ENCODE data around the gene PNKD.

PNKD gene

DNA sequence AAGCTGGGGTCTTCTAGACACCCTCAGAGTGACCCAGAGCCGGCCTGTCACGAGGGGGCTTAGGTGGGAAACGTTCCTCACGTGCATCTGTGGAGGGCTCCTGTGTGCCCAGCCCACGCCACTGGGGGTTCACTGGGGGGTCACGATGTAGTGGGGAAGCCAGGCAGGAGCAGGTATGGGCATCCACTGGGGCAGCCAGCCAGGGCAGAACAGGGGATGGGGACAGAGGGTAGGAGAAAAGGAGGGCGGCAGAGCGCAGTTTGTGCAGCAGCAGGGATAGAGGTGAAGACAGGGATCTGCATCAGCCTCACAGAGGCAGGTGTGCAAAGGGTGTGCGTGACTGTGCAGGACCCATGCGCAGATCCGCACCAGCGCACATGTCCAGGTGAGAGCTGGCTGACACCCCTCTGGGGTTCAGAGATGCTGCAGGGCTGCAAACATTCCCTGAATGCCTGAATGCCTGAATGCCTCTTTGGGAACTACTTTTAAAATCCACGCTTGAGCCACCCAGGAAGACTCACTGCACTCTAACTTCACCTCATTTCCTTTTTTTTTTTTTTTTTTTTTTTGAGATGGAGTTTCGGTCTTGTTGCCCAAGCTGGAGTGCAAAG lies 10.0 kb downstream of the PNKD start:
- Histone ChIP-seq H3K79me2 (ENCODE audit: insufficient read depth, low read length) (no peaks in the 10 kb centered on the region), H3K9me2 (replicated peaks; ENCODE audit: low read depth, low read length) (no peaks in the 10 kb centered on the region), H3K36me3 (ENCODE audit: insufficient read depth, low read length) (peaks cover 2% of the 10 kb centered on the region; the same call in 1 of the 2 replicates), H2AFZ (ENCODE audit: low read length) (no peak overlapping the region), H3K9me3 (ENCODE audit: insufficient read depth, low read depth, low read length) (no peaks in the 10 kb centered on the region), H3K4me2 (ENCODE audit: low read depth, low read length, poor library complexity, severe bottlenecking) (no peak overlapping the region), H3K9ac (ENCODE audit: low read depth, low read length, poor library complexity, severe bottlenecking) (no peak overlapping the region), H3K27me3 (ENCODE audit: insufficient read depth, low read length, poor library complexity, severe bottlenecking) (no peaks in the 10 kb centered on the region), H3K4me1 (ENCODE audit: insufficient read depth, low read length, poor library complexity, severe bottlenecking) (peaks cover 1% of the 10 kb centered on the region), H3K4me3 (ENCODE audit: low read length, poor library complexity, severe bottlenecking) (no peak overlapping the region), H3F3A (ENCODE audit: low read depth) (no peaks in the 10 kb centered on the region), H4K20me1 (ENCODE audit: insufficient read depth, low read length, poor library complexity, severe bottlenecking) (no peaks in the 10 kb centered on the region)
- TF ChIP-seq EZH2phosphoT487 (IDR thresholded peaks at IDR 0.05; ENCODE audit: borderline replicate concordance), result no peak
- TF ChIP-seq, protein P1, sequence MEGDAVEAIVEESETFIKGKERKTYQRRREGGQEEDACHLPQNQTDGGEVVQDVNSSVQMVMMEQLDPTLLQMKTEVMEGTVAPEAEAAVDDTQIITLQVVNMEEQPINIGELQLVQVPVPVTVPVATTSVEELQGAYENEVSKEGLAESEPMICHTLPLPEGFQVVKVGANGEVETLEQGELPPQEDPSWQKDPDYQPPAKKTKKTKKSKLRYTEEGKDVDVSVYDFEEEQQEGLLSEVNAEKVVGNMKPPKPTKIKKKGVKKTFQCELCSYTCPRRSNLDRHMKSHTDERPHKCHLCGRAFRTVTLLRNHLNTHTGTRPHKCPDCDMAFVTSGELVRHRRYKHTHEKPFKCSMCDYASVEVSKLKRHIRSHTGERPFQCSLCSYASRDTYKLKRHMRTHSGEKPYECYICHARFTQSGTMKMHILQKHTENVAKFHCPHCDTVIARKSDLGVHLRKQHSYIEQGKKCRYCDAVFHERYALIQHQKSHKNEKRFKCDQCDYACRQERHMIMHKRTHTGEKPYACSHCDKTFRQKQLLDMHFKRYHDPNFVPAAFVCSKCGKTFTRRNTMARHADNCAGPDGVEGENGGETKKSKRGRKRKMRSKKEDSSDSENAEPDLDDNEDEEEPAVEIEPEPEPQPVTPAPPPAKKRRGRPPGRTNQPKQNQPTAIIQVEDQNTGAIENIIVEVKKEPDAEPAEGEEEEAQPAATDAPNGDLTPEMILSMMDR (conservative IDR thresholded peaks at IDR 0.05; ENCODE audit: low read length), result no peak

- H3K9ac ChIP-seq (ENCODE audit: low read depth, low read length, poor library complexity, severe bottlenecking), result no peak overlapping the region
- H3K36me3 ChIP-seq (ENCODE audit: insufficient read depth, low read length), result no peaks in the 10 kb centered on the region
Measured at GRCh38 chr2:218281449-218281848, 11.1 kb downstream of the PNKD start.

DNA sequence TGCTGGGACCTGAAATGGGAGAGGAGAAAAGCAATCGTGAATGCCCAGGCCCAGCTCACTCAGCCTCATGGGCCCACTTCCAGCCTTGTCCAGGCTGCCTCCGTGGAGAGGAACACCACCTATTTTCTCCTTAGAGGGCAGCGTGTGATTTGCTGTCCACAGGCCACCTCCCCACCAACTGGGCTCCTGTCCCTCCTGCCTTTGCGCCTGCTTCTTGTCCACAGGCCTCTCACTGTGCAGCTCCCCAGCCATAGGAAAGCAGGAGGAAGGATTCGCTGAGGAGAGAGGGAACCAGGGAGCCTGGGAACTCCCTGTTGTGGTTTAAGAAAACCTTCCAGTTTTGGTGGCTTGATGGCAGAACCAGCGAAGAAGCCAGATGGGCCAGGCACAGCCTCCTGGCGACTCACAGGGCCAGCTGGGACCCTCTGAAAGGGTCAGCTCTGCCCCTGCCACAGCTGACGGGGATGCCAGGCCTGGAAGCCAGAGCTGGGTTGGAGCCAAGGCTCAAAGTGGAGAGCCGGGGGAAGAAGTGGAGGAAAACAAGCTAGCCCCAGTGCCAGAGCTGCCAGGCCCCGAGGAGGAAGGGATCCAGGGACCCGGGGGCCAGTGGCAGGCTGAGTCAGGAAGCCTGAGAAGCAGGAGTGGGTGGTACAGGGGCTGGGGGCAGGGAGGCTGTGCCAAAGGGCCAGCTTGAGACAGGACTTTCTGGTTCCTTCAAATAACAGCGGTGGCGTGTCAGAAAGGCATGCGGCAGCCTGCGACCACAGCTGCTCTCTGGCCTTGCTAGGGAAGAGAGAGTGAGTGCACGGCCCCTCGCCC lies 12.1 kb downstream of the PNKD start:
- Histone ChIP-seq H4K20me1 (ENCODE audit: insufficient read depth, low read length, poor library complexity, severe bottlenecking) (no peaks in the 10 kb centered on the region), H3K4me3 (ENCODE audit: low read length, poor library complexity, severe bottlenecking) (no peak overlapping the region), H3K27me3 (ENCODE audit: insufficient read depth, low read length, poor library complexity, severe bottlenecking) (no peaks in the 10 kb centered on the region), H3K4me2 (ENCODE audit: low read depth, low read length, poor library complexity, severe bottlenecking) (no peak overlapping the region), H3K9me3 (ENCODE audit: insufficient read depth, low read depth, low read length) (no peaks in the 10 kb centered on the region), H3K9me2 (replicated peaks; ENCODE audit: low read depth, low read length) (no peaks in the 10 kb centered on the region), H3K36me3 (ENCODE audit: insufficient read depth, low read length) (no peaks in the 10 kb centered on the region), H3K9ac (ENCODE audit: low read depth, low read length, poor library complexity, severe bottlenecking) (no peak overlapping the region), H2AFZ (ENCODE audit: low read length) (no peak overlapping the region), H3K4me1 (ENCODE audit: insufficient read depth, low read length, poor library complexity, severe bottlenecking) (peaks cover 15% of the 10 kb centered on the region), H3K79me2 (ENCODE audit: insufficient read depth, low read length) (no peaks in the 10 kb centered on the region), H3F3A (ENCODE audit: low read depth) (0 out of 2 replicates have a peak, but pooled peaks cover 2% of the 10 kb centered on the region)
- TF ChIP-seq, protein P1 (conservative IDR thresholded peaks at IDR 0.05; ENCODE audit: low read length), result no peak
- no peak for TF ChIP-seq EZH2phosphoT487 (IDR thresholded peaks at IDR 0.05; ENCODE audit: borderline replicate concordance)

More at GRCh38 chr2:218281449-218281848, 11.1 kb downstream of the PNKD start:
- no peak overlapping the region for H3K4me2 ChIP-seq (ENCODE audit: low read depth, low read length, poor library complexity, severe bottlenecking)
- no peaks in the 10 kb centered on the region for H3K27me3 ChIP-seq (ENCODE audit: insufficient read depth, low read length, poor library complexity, severe bottlenecking)
- no peak for TF ChIP-seq EZH2phosphoT487 (IDR thresholded peaks at IDR 0.05; ENCODE audit: borderline replicate concordance)
- TF ChIP-seq, protein P1 (conservative IDR thresholded peaks at IDR 0.05; ENCODE audit: low read length), result no peak
- no peaks in the 10 kb centered on the region for H3K79me2 ChIP-seq (ENCODE audit: insufficient read depth, low read length)
- no peak overlapping the region for H2AFZ ChIP-seq (ENCODE audit: low read length)
- no peaks in the 10 kb centered on the region for H3K9me3 ChIP-seq (ENCODE audit: insufficient read depth, low read depth, low read length)
- no peak overlapping the region for H3K4me3 ChIP-seq (ENCODE audit: low read length, poor library complexity, severe bottlenecking)
- H4K20me1 ChIP-seq (ENCODE audit: insufficient read depth, low read length, poor library complexity, severe bottlenecking), result no peaks in the 10 kb centered on the region
- H3F3A ChIP-seq (ENCODE audit: low read depth), result no peaks in the 10 kb centered on the region
- peaks cover 10% of the 10 kb centered on the region for H3K4me1 ChIP-seq (ENCODE audit: insufficient read depth, low read length, poor library complexity, severe bottlenecking)
- H3K9me2 ChIP-seq (replicated peaks; ENCODE audit: low read depth, low read length), result no peaks in the 10 kb centered on the region
